Motor neuron (in vitro differentiated cells): ENCODE measurements around the gene PTPRD. TPM values are rescaled to one million over a fixed set of nuclear protein-coding genes. Genes with fewer than 3 reads are reported as not detected.
A peak's percentile ranks its signal among the peaks of the same experiment; 100 is the strongest.
"Not testable (repeated sequence)": the region's sequence is repeated elsewhere in the genome, so short reads cannot be mapped to it uniquely, and the experiment has no call there.

Source experiments
- ATAC-seq, 8 experiments: fragments of 200-7000 bp; cut with Tn5 transposase; replicated peaks in 6 of 8; 2 replicates each; pipeline ENCODE4 v1.8.0; 2021; ENCODE audit warnings: mild to moderate bottlenecking in 8 of 8, moderate library complexity in 8 of 8
- H3K27ac ChIP-seq, 2 donors: fragments of 250-450 bp; sonication (Bioruptor Pico); 2 replicates each; pipeline ENCODE4 v1.9.0; 2021; ENCODE audit warnings: antibody characterized with exemption in 2 of 2, mild to moderate bottlenecking in 2 of 2, moderate library complexity in 1 of 2
- H3K4me1 ChIP-seq, 2 donors: fragments of 250-450 bp; sonication (Bioruptor Pico); replicated peaks in 1 of 2; 2 replicates each; pipeline ENCODE4 v1.6.1; 2021; ENCODE audit warnings: antibody characterized with exemption in 2 of 2, mild to moderate bottlenecking in 2 of 2, moderate library complexity in 1 of 2
- H3K4me3 ChIP-seq, 5 donors: fragments of 250-450 bp; sonication (Bioruptor Pico); 2 replicates each; pipeline ENCODE4 v1.9.0; 2021; ENCODE audit warnings: antibody characterized with exemption in 5 of 5, mild to moderate bottlenecking in 5 of 5, moderate library complexity in 4 of 5
- WGBS, 10 experiments: fragments of 450-650 bp; shearing (Covaris generic); methylation state at CpG; one replicate each; pipeline ENCODE4 v1.0.0; 2022; 5-methylcytosine and 5-hydroxymethylcytosine counted together
- in situ Hi-C, 9 experiments: fragments of 400-800 bp; cut with MboI; loops; one replicate each; pipeline ENCODE4 v1.15.0; 2021; ENCODE audit warnings: low sequenced_read_pairs in 9 of 9, low pct_unique_long_range_greater_than_20kb in 2 of 9; ENCODE audit not compliant: unreplicated experiment in 9 of 9
- total RNA-seq, 8 experiments: library from RNA; unstranded; fragments of 300-600 nt; gene quantifications; 2 replicates each; pipeline versions ENCODE4 v1.2.3 to v1.2.4, GENCODE V29; 2022

PTPRD gene
- total RNA-seq, 8 experiments from 2014 or later, result 0.15 to 175 (median 72.8) TPM

- in situ Hi-C loops, result no loop called here
- no peak for ATAC-seq
- no peak overlapping the region for H3K27ac ChIP-seq
- 0 to 90% (median 25%) methylated on average over 1 to 5 of the region's 5 CpGs; no CpG with 5 or more reads in 3 of the 10 experiments for WGBS, 10 experiments
- H3K4me3 ChIP-seq, result no peak overlapping the region
- H3K4me1 ChIP-seq, result no peaks in the 10 kb centered on the region
Measured at GRCh38 chr9:10571699-10572098, 41.1 kb downstream of the PTPRD start.

DNA sequence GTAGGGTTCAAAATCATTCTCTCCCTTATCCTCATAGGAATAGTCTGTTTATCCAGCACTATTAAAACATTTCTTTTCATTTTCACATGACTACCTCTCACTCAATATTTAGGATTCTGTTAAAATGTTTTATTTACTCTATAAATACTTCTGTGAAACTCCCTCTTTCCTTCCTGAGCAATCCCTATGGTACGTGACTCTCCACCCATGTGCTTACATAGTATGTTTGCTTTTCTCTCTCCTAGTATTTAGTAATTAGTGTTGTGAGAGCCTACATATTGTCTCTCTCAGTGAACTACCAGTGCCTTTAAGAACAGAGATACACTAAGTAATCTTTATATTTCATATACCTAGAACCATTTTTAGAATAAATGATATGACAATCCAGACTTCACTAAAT, 46.0 kb downstream of the PTPRD start:
- WGBS, 10 experiments, result 0 to 100% (median 74%) methylated on average over 1 of the region's 1 CpG; no CpG with 5 or more reads in 2 of the 10 experiments
- Histone ChIP-seq H3K4me1 (no peaks in the 10 kb centered on the region), H3K27ac (no peak overlapping the region), H3K4me3 (no peak overlapping the region)
- no peak for ATAC-seq
- in situ Hi-C loops, result no loop called here

- ATAC-seq, result peak in 3 of 8 experiments; percentile 31 to 74 (median 64)
- H3K4me3 ChIP-seq, result no peak overlapping the region
- in situ Hi-C loops, result no loop called here
- no peaks in the 10 kb centered on the region for H3K4me1 ChIP-seq
- H3K27ac ChIP-seq, result no peak overlapping the region
- 0 to 100% (median 88%) methylated on average over 1 of the region's 1 CpG; no CpG with 5 or more reads in 1 of the 10 experiments for WGBS, 10 experiments
Measured at GRCh38 chr9:10562581-10563343, 50.0 kb downstream of the PTPRD start.

DNA sequence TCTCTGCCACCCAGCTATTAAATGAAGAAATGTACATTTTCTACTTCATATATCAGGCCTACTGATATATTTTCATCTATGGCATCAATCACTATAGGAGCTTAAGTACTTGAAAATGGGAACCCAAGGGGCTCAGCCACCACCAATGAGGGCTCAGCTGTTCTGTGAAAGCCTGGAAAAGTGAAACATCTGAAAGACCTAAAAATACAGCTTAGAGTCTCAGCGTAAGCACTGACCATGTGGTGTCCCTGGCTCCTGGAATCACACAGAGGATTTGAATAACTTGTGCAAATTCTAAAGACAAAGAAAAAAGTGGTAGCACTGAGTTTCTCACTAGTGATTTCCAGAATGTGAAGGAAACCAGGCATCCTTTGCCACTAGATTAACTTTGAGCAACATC, 64.5 kb downstream of the PTPRD start:
- 67 to 83% (median 80%) methylated on average over 1 of the region's 1 CpG; no CpG with 5 or more reads in 7 of the 10 experiments for WGBS, 10 experiments
- Histone ChIP-seq H3K4me1 (peaks cover 0 to 4% of the 10 kb centered on the region in 2 donors), H3K4me3 (no peak overlapping the region), H3K27ac (no peak overlapping the region)
- in situ Hi-C loops, result no loop called here
- ATAC-seq, result no peak

GRCh38 chr9:10538073-10538472, 74.7 kb downstream of the PTPRD start:
- ATAC-seq, result no peak

GRCh38 chr9:10534850-10535249, 78.0 kb downstream of the PTPRD start:
- peak in 5 of 8 experiments; percentile 66 to 98 (median 94) for ATAC-seq
- Histone ChIP-seq H3K27ac (no peak overlapping the region), H3K4me3 (no peak overlapping the region), H3K4me1 (peaks cover 0 to 19% of the 10 kb centered on the region in 2 donors)
- in situ Hi-C loops, result no loop called here
- 9 to 100% (median 36%) methylated on average over 1 of the region's 1 CpG; no CpG with 5 or more reads in 4 of the 10 experiments for WGBS, 10 experiments

More at GRCh38 chr9:10538073-10538472, 74.7 kb downstream of the PTPRD start:
- in situ Hi-C loops, result no loop called here
- peaks cover 0 to 19% of the 10 kb centered on the region in 2 donors for H3K4me1 ChIP-seq
- WGBS, 10 experiments, result 11 to 100% (median 93%) methylated on average over 1 to 2 of the region's 2 CpGs; no CpG with 5 or more reads in 1 of the 10 experiments
- no peak overlapping the region for H3K27ac ChIP-seq
- H3K4me3 ChIP-seq, result no peak overlapping the region

GRCh38 chr9:10525972-10526371, 86.8 kb downstream of the PTPRD start:
- 0 to 100% (median 83%) methylated on average over 1 of the region's 1 CpG; no CpG with 5 or more reads in 1 of the 10 experiments for WGBS, 10 experiments
- ATAC-seq, result no peak
- H3K27ac ChIP-seq, result no peak overlapping the region
- no peaks in the 10 kb centered on the region for H3K4me1 ChIP-seq
- in situ Hi-C loops, result no loop called here
- H3K4me3 ChIP-seq, result no peak overlapping the region

DNA sequence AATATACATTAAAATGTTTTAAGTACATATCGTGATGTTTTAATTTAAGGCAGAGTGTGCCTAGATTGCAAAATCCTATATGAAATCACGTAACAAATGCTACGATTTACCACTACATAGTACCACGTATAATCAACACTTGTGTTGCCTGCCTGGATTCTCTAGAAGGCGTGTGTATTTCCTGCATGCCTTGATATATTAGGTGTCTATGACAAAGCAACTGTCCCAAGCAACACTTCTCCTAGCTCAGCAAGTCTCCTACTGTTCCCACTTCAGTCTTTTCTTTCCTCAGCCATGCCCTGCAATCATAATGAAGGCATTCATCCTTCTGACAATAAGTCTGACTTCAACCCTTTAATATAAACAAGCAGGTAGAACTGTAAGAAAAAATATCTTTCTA, 89.6 kb downstream of the PTPRD start:
- H3K4me3 ChIP-seq, result no peak overlapping the region
- H3K4me1 ChIP-seq, result no peaks in the 10 kb centered on the region
- H3K27ac ChIP-seq, result no peak overlapping the region
- ATAC-seq, result peak in 3 of 8 experiments; percentile 20 to 66 (median 58)
- 0 to 100% (median 45%) methylated on average over 1 to 5 of the region's 5 CpGs; no CpG with 5 or more reads in 2 of the 10 experiments for WGBS, 10 experiments
- in situ Hi-C loops, result no loop called here

- in situ Hi-C loops, result no loop called here
- Histone ChIP-seq H3K4me3 (no peak overlapping the region), H3K4me1 (no peaks in the 10 kb centered on the region), H3K27ac (no peak overlapping the region)
- no peak for ATAC-seq
- 16 to 100% (median 80%) methylated on average over 2 to 3 of the region's 3 CpGs for whole genome bisulfite sequencing, 10 experiments
Measured at GRCh38 chr9:10512144-10512543, 100.7 kb downstream of the PTPRD start.

- in situ Hi-C loops, result no loop called here
- Histone ChIP-seq H3K4me1 (no peaks in the 10 kb centered on the region), H3K27ac (no peak overlapping the region), H3K4me3 (no peak overlapping the region)
- 17 to 100% (median 56%) methylated on average over 1 to 4 of the region's 4 CpGs; no CpG with 5 or more reads in 6 of the 10 experiments for WGBS, 10 experiments
- ATAC-seq, result no peak
Measured at GRCh38 chr9:10488937-10489336, 123.9 kb downstream of the PTPRD start.

DNA sequence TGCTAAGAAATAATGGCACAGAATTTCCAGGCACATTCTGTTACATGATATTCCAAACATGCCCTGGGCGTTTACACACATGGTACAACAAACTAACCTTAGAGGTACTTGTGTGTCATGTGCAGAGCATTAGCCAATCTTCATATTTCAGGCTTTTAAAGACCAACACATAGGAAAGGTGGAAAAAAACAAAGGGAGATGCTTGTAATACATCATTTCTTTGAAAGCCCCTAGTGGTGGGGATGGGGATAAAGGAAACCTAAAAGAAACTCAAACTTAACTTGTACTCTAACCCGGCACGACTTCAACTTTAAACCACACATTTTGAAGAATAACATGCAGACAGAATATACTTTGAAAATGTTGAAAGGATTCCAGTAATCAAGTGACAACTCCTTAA, 133.6 kb downstream of the PTPRD start:
- 0 to 100% (median 67%) methylated on average over 1 to 3 of the region's 3 CpGs; no CpG with 5 or more reads in 1 of the 10 experiments for WGBS, 10 experiments
- no peaks in the 10 kb centered on the region for H3K4me1 ChIP-seq
- no peak overlapping the region for H3K4me3 ChIP-seq
- in situ Hi-C loops, result no loop called here
- no peak for ATAC-seq
- H3K27ac ChIP-seq, result no peak overlapping the region

DNA sequence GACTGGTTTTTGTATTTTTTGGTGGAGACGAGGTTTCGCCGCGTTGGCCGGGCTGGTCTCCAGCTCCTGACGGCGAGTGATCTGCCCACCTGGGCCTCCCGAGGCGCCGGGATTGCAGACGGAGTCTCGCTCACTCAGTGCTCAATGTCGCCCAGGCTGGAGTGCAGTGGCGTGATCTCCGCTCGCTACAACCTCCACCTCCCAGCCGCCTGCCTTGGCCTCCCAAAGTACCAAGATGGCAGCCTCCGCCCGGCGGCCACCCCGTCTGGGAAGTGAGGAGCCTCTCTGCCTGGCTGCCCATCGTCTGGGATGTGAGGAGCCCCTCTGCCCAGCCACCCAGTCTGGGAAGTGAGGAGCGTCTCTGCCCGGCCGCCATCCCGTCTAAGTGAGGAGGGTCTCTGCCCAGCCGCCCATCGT, 163.6 kb downstream of the PTPRD start:
- H3K27ac ChIP-seq, H3K4me3 ChIP-seq, in situ Hi-C loops, H3K4me1 ChIP-seq, ATAC-seq: not testable (repeated sequence)
- 93% methylated on average over 6 of the region's 28 CpGs; no CpG with 5 or more reads in 9 of the 10 experiments for WGBS, 10 experiments

DNA sequence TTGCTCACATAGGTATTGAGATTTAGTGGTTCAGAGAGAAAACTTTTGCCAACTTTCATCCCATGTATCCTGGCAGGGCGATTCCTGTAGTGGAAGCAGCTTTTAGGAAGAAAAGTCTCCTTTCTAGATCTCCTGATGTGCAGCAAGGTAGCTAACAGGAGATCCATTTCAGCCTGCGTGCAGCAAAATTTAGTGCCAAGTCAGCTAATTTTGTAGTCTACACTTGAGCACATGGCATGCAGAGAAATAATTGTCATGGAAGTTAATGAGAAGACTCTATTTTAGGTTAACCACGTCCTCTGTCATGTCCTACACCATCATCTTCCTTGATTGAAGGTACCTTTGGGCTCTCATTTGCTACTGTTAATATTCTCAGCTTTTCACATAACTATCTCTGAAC, 165.8 kb downstream of the PTPRD start:
- no peak overlapping the region for H3K4me3 ChIP-seq
- H3K27ac ChIP-seq, result no peak overlapping the region
- in situ Hi-C loops, result no loop called here
- 0 to 92% (median 81%) methylated on average over 2 to 3 of the region's 3 CpGs; no CpG with 5 or more reads in 3 of the 10 experiments for whole genome bisulfite sequencing, 10 experiments
- ATAC-seq, result no peak
- peaks cover 0 to 16% of the 10 kb centered on the region in 2 donors for H3K4me1 ChIP-seq

DNA sequence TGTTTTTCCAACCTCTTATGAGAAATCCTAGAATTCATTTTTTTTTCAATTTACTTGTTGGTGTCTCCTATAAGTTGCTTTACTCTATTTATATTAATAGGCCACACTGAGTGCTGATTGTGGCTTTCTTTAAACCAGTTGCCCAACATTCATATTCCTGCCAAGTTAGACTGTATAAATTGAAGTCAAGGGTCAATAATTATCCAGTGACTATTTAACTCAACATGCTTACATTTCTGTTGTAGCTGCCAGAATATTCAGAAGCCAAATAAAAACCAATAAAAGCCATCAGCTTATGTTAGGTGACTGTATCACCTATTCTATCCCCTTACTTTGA, 169.0 kb downstream of the PTPRD start:
- Histone ChIP-seq H3K4me3 (no peak overlapping the region), H3K4me1 (peaks cover 0 to 16% of the 10 kb centered on the region in 2 donors), H3K27ac (no peak overlapping the region)
- peak in 1 of 8 experiments; percentile 27 for ATAC-seq
- in situ Hi-C loops, result no loop called here
